ENCODE data around the gene AREL1.

DNA sequence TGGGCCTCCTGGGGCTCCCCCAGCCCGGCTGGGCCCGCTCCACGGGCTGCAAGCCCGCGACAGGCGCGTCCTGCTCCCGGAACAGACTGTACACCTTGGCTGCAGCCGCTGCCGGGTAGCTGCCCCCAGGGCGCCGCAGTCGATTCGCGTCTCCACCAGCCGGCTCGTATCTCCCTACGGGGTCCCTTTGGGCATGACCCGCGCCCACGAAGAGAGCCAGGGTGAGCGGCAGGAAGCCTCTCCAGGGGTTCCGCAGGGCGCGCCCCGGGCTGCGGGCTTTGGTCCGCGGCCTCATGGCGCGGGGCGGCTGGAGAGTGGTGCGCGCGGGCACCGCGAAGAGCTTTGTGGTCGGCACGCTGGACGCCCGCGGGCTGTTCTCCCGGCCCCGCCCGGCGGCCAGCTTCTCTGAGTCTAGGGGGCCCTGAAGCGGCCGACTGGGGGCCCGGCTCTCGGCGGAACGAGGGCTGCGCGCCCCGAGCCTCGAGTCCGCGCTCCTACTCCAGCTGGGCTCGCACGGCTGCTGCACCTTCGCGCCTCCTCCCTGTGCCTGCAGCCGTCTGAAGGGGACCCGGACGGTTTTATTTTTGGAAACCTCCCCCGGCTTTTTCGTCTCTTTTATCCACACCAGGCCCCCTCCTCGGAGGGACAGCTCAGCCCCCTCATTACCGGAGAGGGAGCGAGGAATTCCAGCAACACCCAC lies 101.1 kb downstream of the AREL1 start, which contains the start of gene LTBP2:
- TF ChIP-seq, protein P1, sequence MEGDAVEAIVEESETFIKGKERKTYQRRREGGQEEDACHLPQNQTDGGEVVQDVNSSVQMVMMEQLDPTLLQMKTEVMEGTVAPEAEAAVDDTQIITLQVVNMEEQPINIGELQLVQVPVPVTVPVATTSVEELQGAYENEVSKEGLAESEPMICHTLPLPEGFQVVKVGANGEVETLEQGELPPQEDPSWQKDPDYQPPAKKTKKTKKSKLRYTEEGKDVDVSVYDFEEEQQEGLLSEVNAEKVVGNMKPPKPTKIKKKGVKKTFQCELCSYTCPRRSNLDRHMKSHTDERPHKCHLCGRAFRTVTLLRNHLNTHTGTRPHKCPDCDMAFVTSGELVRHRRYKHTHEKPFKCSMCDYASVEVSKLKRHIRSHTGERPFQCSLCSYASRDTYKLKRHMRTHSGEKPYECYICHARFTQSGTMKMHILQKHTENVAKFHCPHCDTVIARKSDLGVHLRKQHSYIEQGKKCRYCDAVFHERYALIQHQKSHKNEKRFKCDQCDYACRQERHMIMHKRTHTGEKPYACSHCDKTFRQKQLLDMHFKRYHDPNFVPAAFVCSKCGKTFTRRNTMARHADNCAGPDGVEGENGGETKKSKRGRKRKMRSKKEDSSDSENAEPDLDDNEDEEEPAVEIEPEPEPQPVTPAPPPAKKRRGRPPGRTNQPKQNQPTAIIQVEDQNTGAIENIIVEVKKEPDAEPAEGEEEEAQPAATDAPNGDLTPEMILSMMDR (IDR thresholded peaks at IDR 0.05; ENCODE audit: control extremely low read depth in 1 of 3, insufficient read depth in 1 of 3, low read depth in 1 of 3, low read length in 3 of 3), result no peak
- TF ChIP-seq TBP (IDR thresholded peaks at IDR 0.05; ENCODE audit: low read depth, low read length), result no peak
- no peak for TF ChIP-seq POLR2AphosphoS5 (IDR thresholded peaks at IDR 0.05; ENCODE audit: low read depth, low read length)
